NCI-H2196 treated with DMSO at 0.1 percent for 48 hours (cell line): Measurements from ENCODE around the gene DSC2.

ENCODE experiments used
- DNase-seq: peaks from one replicate; lab custom pipeline; 2025; ENCODE audit not compliant: unreplicated experiment; lab: John Stamatoyannopoulos, UW

Gene DSC2

GRCh38 chr18:31099450-31100230 lies 2.6 kb downstream of the DSC2 start:
- no peak for DNase-seq

GRCh38 chr18:31098878-31099277 lies 3.3 kb downstream of the DSC2 start:
- no peak for DNase-seq

GRCh38 chr18:31097666-31098065 lies 4.6 kb downstream of the DSC2 start:
- DNase-seq, result no peak

GRCh38 chr18:31093880-31094279 lies 8.3 kb downstream of the DSC2 start:
- DNase-seq, result no peak

GRCh38 chr18:31093294-31093693 lies 8.9 kb downstream of the DSC2 start:
- DNase-seq, result no peak

GRCh38 chr18:31091350-31091749 lies 10.9 kb downstream of the DSC2 start:
- no peak for DNase-seq

- no peak for DNase-seq
These were observed 13.7 kb downstream of the DSC2 start for GRCh38 chr18:31088532-31088931.

- DNase-seq, result no peak
These were observed 22.2 kb downstream of the DSC2 start for GRCh38 chr18:31079973-31080372.

GRCh38 chr18:31077878-31078277 lies 24.3 kb downstream of the DSC2 start:
- DNase-seq, result no peak

GRCh38 chr18:31072175-31072574 lies 30.0 kb downstream of the DSC2 start:
- DNase-seq, result no peak

- no peak for DNase-seq
These were observed 32.0 kb downstream of the DSC2 start for GRCh38 chr18:31070206-31070605.

- DNase-seq, result no peak
These were observed 36.0 kb downstream of the DSC2 start for GRCh38 chr18:31066266-31066665.

- DNase-seq, result no peak
These were observed 37.0 kb downstream of the DSC2 start for GRCh38 chr18:31065036-31065773.

GRCh38 chr18:31064130-31064529 lies 38.1 kb downstream of the DSC2 start:
- DNase-seq, result no peak

GRCh38 chr18:31061945-31062344 lies 40.3 kb downstream of the DSC2 start:
- no peak for DNase-seq

- no peak for DNase-seq
These were observed 43.3 kb downstream of the DSC2 start for GRCh38 chr18:31058897-31059296.

GRCh38 chr18:31057917-31058316 lies 44.3 kb downstream of the DSC2 start:
- no peak for DNase-seq

GRCh38 chr18:31057051-31057450 lies 45.2 kb downstream of the DSC2 start:
- no peak for DNase-seq

GRCh38 chr18:31056296-31056695 lies 45.9 kb downstream of the DSC2 start:
- no peak for DNase-seq

GRCh38 chr18:31050635-31051034 lies 51.6 kb downstream of the DSC2 start:
- DNase-seq, result no peak

GRCh38 chr18:31049189-31049588 lies 53.0 kb downstream of the DSC2 start:
- no peak for DNase-seq

- DNase-seq, result no peak
These were observed 54.0 kb downstream of the DSC2 start for GRCh38 chr18:31048216-31048615.
